Thoracic aorta (tissue), 2 donors: Measurements from ENCODE around the gene CELF1. TPM values are rescaled to one million over a fixed set of nuclear protein-coding genes. Genes with fewer than 3 reads are reported as not detected.

Source experiments
- ATAC-seq: fragments of 150-250 bp; one replicate; pipeline ENCODE4 v1.8.0; 2017; ENCODE audit warnings: low read depth; ENCODE audit not compliant: insufficient number of reproducible peaks, low FRiP score
- DNase-seq: peaks from one replicate; pipeline ENCODE4 v3.0.0-alpha.2; 2020; ENCODE audit warnings: low spot score
- H3K27ac ChIP-seq, 2 donors: fragments of 200-600 bp; sonication (generic); 1 replicate in 1 of 2; 2 replicates in 1 of 2; pipeline ENCODE4 v1.5.1; 2016; ENCODE audit warnings: mild to moderate bottlenecking in 2 of 2, moderate library complexity in 2 of 2
- H3K27me3 ChIP-seq: fragments of 200-600 bp; sonication (generic); replicated peaks from 2 replicates; pipeline ENCODE4 v1.6.0; 2016; ENCODE audit warnings: mild to moderate bottlenecking; ENCODE audit not compliant: insufficient read depth
- H3K36me3 ChIP-seq: fragments of 200-600 bp; sonication (generic); one replicate; pipeline ENCODE4 v1.5.1; 2016
- H3K4me1 ChIP-seq, 2 donors: fragments of 200-600 bp; sonication (generic); 1 replicate in 1 of 2; 2 replicates in 1 of 2; pipeline versions ENCODE4 v1.5.1 to v1.6.0; 2016; ENCODE audit warnings: low read depth in 2 of 2, mild to moderate bottlenecking in 1 of 2; ENCODE audit not compliant: control insufficient read depth in 1 of 2
- H3K4me3 ChIP-seq: fragments of 200-600 bp; sonication (generic); 2 replicates; pipeline ENCODE4 v1.5.1; 2016; ENCODE audit warnings: mild to moderate bottlenecking
- H3K9me3 ChIP-seq: fragments of 200-600 bp; sonication (generic); 2 replicates; pipeline ENCODE4 v1.5.1; 2016
- total RNA-seq, 2 donors: library from RNA; depleted of rRNA; stranded (reverse); fragments of >200 nt; gene quantifications; one replicate each; pipeline versions ENCODE4 v1.1.0 to v1.2.3, GENCODE V29; 2016
- TF ChIP-seq, protein P1 (sequence below): fragments of 200-600 bp; sonication (generic); IDR thresholded peaks from one replicate; pipeline ENCODE4 v1.5.1; 2019; ENCODE audit warnings: antibody characterized with exemption

Gene CELF1
- total RNA-seq, 2 donors from 2014 or later = 112 to 114 TPM

DNA sequence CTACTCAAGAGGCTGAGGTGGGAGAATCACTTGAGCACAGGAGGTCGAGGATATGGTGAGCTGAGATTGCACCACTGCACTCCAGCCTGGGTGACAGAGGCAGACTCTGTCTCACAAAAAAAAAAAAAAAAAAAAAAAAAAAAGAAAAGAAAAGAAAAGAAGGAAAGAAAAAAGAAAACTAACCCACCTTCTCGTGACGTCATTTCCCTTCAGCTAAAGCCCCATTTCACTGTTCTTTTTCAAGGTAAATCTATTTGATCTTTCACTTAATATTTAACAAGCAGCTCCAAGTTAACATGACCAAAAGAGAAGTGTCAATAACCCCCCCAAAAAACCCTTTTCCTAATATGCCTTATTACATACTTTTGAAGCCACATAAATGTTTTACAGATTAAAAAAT, 109.1 kb downstream of the CELF1 start:
- ATAC-seq (no peak), DNase-seq (no peak)
- Histone ChIP-seq H3K9me3 (no peaks in the 10 kb centered on the region), H3K27me3 (no peaks in the 10 kb centered on the region), H3K4me1 (no peaks in the 10 kb centered on the region), H3K36me3 (no peaks in the 10 kb centered on the region), H3K27ac (no peak overlapping the region), H3K4me3 (no peak overlapping the region)
- TF ChIP-seq, protein P1, sequence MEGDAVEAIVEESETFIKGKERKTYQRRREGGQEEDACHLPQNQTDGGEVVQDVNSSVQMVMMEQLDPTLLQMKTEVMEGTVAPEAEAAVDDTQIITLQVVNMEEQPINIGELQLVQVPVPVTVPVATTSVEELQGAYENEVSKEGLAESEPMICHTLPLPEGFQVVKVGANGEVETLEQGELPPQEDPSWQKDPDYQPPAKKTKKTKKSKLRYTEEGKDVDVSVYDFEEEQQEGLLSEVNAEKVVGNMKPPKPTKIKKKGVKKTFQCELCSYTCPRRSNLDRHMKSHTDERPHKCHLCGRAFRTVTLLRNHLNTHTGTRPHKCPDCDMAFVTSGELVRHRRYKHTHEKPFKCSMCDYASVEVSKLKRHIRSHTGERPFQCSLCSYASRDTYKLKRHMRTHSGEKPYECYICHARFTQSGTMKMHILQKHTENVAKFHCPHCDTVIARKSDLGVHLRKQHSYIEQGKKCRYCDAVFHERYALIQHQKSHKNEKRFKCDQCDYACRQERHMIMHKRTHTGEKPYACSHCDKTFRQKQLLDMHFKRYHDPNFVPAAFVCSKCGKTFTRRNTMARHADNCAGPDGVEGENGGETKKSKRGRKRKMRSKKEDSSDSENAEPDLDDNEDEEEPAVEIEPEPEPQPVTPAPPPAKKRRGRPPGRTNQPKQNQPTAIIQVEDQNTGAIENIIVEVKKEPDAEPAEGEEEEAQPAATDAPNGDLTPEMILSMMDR = no peak

DNA sequence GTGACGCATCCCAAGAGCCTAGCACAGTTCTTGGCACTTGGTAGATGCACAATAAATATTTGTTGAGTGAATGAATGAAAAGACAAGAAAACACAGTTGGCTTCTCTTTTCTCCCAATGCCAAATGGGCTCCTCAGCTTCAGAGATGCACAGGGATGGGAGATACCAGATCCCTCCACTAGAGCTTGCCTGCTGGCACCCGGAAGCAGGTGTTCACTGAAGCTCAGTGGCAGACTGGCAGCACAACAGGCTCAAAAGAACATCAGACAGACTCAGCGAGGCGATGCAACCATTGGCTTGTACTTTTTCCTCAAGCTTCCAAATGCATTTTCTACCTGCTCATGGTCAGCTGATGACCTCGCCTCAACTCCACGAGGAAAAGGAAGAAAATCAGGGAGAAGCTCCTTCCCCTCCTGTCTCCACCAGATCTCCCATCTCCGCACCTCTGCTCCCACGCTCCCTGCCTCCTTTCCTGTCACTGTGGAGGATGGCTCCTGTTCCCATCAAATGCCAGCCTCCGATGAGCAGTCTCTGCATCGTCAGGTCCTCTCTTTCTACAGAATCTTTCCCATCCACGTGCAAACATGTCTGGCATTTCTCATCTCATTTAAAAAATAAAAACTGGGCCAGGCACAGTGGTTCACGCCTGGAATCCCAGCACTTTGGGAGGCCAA, 109.8 kb downstream of the CELF1 start:
- ATAC-seq = no peak
- H3K4me1 ChIP-seq = peaks cover 0 to under 1% of the 10 kb centered on the region in 2 donors

DNA sequence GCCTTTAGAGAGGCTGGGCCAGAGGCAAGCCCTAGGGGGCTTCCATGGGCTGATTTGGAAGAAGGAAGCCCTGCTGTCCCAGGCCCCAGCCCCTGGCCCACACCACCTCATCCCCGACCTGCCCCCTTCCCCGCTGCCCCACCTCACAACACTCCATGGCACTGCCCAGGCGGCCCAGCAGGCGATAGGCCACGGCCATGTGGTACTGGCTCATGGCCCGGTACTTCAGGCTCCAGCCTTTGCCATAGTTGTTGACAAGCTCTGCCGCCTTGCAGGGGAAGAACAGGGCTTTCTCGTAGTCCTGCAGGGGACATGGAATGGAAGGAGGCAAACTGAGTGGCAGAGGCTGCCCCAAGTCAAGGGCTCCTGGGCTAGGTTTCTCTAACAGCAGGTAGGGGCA, 110.4 kb downstream of the CELF1 start:
- Histone ChIP-seq H3K9me3 (no peaks in the 10 kb centered on the region), H3K36me3 (no peaks in the 10 kb centered on the region), H3K27ac (no peak overlapping the region), H3K4me1 (peaks cover 6 to 7% of the 10 kb centered on the region in 2 donors), H3K4me3 (no peak overlapping the region), H3K27me3 (no peaks in the 10 kb centered on the region)
- DNase-seq = no peak
- no peak for ATAC-seq
- TF ChIP-seq, protein P1 = no peak

More for the DNA sequence above, 109.8 kb downstream of the CELF1 start:
- Histone ChIP-seq H3K9me3 (no peaks in the 10 kb centered on the region), H3K27ac (no peak overlapping the region), H3K27me3 (no peaks in the 10 kb centered on the region), H3K36me3 (no peaks in the 10 kb centered on the region), H3K4me3 (no peak overlapping the region)
- TF ChIP-seq, protein P1 = no peak
- DNase-seq = no peak

DNA sequence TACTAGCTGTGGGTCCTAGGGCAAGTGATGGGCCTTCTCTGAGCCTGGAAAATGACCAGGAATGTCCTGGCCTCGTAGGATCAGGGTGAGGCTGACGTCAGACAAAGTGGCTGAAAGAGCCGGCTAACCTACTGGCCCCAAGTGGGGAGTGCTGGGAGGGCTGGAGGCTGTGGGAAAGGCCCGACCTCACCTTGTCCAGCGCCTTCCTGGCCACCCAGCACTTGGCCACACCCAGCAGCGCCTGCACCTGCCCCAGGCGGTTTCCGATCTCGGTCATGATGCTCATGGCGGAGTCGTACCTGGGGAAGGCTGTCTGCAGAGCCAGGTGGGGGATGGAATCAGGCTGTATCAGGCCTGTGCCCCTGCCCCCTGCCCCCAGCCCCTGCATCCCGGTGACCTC, 111.5 kb downstream of the CELF1 start:
- Histone ChIP-seq H3K27me3 (no peaks in the 10 kb centered on the region), H3K9me3 (no peaks in the 10 kb centered on the region), H3K4me1 (peaks cover 6 to 12% of the 10 kb centered on the region in 2 donors), H3K27ac (no peak overlapping the region), H3K36me3 (no peaks in the 10 kb centered on the region), H3K4me3 (no peak overlapping the region)
- DNase-seq (no peak), ATAC-seq (no peak)
- TF ChIP-seq, protein P1 = no peak

DNA sequence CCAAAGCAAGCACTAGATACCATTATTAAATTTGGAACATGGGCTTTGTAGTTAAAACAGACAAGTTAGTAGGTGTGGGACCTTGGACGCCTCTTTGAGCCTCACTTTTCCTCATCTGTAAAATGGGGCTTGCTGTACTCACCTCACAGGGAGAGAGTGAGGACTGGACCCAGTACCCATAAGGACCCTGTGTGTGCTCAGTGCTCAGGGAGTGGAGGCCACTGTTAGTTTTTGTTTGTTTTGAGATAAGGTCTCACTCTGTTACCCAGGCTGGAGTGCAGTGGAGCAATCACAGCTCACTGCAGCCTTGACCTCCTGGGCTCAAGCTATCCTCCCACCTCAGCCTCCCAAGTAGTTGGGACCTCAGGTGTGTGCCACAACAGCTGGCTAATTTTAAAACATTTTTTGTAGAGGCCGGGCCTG, 112.9 kb downstream of the CELF1 start:
- peaks cover 6 to 12% of the 10 kb centered on the region in 2 donors for H3K4me1 ChIP-seq
- no peak overlapping the region for H3K4me3 ChIP-seq
- H3K27me3 ChIP-seq = no peaks in the 10 kb centered on the region
- H3K27ac ChIP-seq = no peak overlapping the region
- ATAC-seq (no peak), DNase-seq (no peak)
- H3K36me3 ChIP-seq = no peaks in the 10 kb centered on the region
- no peaks in the 10 kb centered on the region for H3K9me3 ChIP-seq
- TF ChIP-seq, protein P1 = no peak
